Measurements from ENCODE around the gene SHISA9.

DNA sequence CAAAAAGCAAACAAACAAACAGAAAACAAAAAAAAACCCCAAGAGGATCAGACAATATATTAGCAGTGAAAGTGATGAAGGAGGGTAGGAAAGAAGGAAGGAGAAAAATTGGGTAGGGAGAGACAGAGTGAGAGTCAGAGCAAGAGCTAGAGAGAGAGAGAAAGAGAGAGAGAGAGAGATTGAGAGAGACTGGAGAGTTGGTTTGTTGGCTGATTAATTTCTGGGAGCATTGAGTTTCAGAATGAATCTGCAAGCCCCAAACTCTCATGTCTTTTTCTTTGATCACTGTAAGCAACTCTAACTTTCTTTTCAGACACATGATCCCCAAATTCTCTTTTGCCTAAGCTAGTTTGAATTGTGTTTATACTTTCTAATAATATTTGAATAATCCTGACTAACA, 388.1 kb downstream of the SHISA9 start:
- TF ChIP-seq, protein P1, sequence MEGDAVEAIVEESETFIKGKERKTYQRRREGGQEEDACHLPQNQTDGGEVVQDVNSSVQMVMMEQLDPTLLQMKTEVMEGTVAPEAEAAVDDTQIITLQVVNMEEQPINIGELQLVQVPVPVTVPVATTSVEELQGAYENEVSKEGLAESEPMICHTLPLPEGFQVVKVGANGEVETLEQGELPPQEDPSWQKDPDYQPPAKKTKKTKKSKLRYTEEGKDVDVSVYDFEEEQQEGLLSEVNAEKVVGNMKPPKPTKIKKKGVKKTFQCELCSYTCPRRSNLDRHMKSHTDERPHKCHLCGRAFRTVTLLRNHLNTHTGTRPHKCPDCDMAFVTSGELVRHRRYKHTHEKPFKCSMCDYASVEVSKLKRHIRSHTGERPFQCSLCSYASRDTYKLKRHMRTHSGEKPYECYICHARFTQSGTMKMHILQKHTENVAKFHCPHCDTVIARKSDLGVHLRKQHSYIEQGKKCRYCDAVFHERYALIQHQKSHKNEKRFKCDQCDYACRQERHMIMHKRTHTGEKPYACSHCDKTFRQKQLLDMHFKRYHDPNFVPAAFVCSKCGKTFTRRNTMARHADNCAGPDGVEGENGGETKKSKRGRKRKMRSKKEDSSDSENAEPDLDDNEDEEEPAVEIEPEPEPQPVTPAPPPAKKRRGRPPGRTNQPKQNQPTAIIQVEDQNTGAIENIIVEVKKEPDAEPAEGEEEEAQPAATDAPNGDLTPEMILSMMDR (conservative IDR thresholded peaks at IDR 0.05; ENCODE audit: low read length): no peak
- TF ChIP-seq EZH2phosphoT487 (IDR thresholded peaks at IDR 0.05; ENCODE audit: borderline replicate concordance, low read depth, low read length): no peak
